Naive thymus-derived CD4-positive, alpha-beta T cell (primary cell): ENCODE measurements around the gene FGD2. TPM values are rescaled to one million over a fixed set of nuclear protein-coding genes. Genes with fewer than 3 reads are reported as not detected.
A peak's percentile ranks its signal among the peaks of the same experiment; 100 is the strongest.

Experiments
- ATAC-seq: fragments of 150-1000 bp; cut with Tn5 transposase; 2 replicates; pipeline ENCODE4 v1.10.0; 2021; ENCODE audit warnings: mild to moderate bottlenecking, moderate library complexity
- CTCF ChIA-PET: fragments of 350-600 bp; sonication (Branson Sonifier 250); formaldehyde crosslinking; loops from one replicate; lab custom pipeline; 2021; ENCODE audit warnings: antibody characterized with exemption; lab: Charles Lee
- POLR2A ChIA-PET: fragments of 350-600 bp; sonication (Branson Sonifier 250); formaldehyde crosslinking; loops from one replicate; lab custom pipeline; 2021; ENCODE audit warnings: antibody characterized with exemption, inconsistent platforms; lab: Charles Lee
- DNase-seq, 9 donors: peaks; one replicate each; pipeline versions ENCODE4 v3.0.0 to v3.0.0-alpha.2; 2020 to 2022; ENCODE audit warnings: mixed read lengths in 1 of 9
- H3K27ac ChIP-seq: one replicate; pipeline ENCODE4 v1.7.0; 2013; ENCODE audit warnings: mild to moderate bottlenecking, low read depth, low read length, moderate library complexity
- H3K27me3 ChIP-seq, 2 donors: one replicate each; pipeline ENCODE4 v1.7.0; 2013; ENCODE audit warnings: low read length in 2 of 2, mild to moderate bottlenecking in 2 of 2, moderate library complexity in 2 of 2; ENCODE audit not compliant: control insufficient read depth in 2 of 2, insufficient read depth in 2 of 2
- H3K36me3 ChIP-seq, 3 experiments: 1 replicate in 2 of 3; 2 replicates in 1 of 3; pipeline ENCODE4 v1.7.0; 2013; ENCODE audit warnings: low read length in 3 of 3, mild to moderate bottlenecking in 3 of 3, moderate library complexity in 1 of 3; ENCODE audit not compliant: insufficient read depth in 3 of 3, control insufficient read depth in 2 of 3
- H3K4me1 ChIP-seq, 2 donors: one replicate each; pipeline ENCODE4 v1.7.0; 2013; ENCODE audit warnings: low read length in 2 of 2, mild to moderate bottlenecking in 2 of 2, moderate library complexity in 1 of 2; ENCODE audit not compliant: control insufficient read depth in 2 of 2, insufficient read depth in 2 of 2
- H3K4me3 ChIP-seq: 2 replicates; pipeline ENCODE4 v1.7.0; 2013; ENCODE audit warnings: mild to moderate bottlenecking, low read length
- H3K9me3 ChIP-seq, 3 experiments: 1 replicate in 2 of 3; 2 replicates in 1 of 3; pipeline ENCODE4 v1.7.0; 2013; ENCODE audit warnings: low read length in 3 of 3; ENCODE audit not compliant: control insufficient read depth in 2 of 3
- H3K27ac Mint-ChIP-seq, 9 donors: one replicate each; pipeline ENCODE4 v1.8.0; 2020 to 2022; ENCODE audit warnings: mixed read lengths in 9 of 9, mild to moderate bottlenecking in 8 of 9, moderate library complexity in 5 of 9, inconsistent platforms in 2 of 9
- H3K27me3 Mint-ChIP-seq, 5 donors: one replicate each; pipeline ENCODE4 v1.8.0; 2021 to 2022; ENCODE audit warnings: mixed read lengths in 5 of 5, mild to moderate bottlenecking in 1 of 5
- H3K36me3 Mint-ChIP-seq, 5 donors: one replicate each; pipeline ENCODE4 v1.8.0; 2020 to 2022; ENCODE audit warnings: mixed read lengths in 5 of 5, mild to moderate bottlenecking in 3 of 5, inconsistent platforms in 1 of 5
- H3K4me1 Mint-ChIP-seq, 7 donors: one replicate each; pipeline ENCODE4 v1.8.0; 2020 to 2022; ENCODE audit warnings: mixed read lengths in 7 of 7, mild to moderate bottlenecking in 3 of 7, inconsistent platforms in 1 of 7
- H3K4me3 Mint-ChIP-seq, 10 donors: one replicate each; pipeline ENCODE4 v1.8.0; 2020 to 2022; ENCODE audit warnings: mild to moderate bottlenecking in 10 of 10, mixed read lengths in 10 of 10, moderate library complexity in 6 of 10, inconsistent platforms in 2 of 10
- H3K9me3 Mint-ChIP-seq, 11 donors: one replicate each; pipeline ENCODE4 v1.8.0; 2020 to 2022; ENCODE audit warnings: mixed read lengths in 11 of 11, mild to moderate bottlenecking in 4 of 11, inconsistent platforms in 1 of 11, moderate library complexity in 1 of 11
- intact Hi-C, 2 donors: fragments of 100-400 bp; cut with micrococcal nuclease; formaldehyde crosslinking; loops; one replicate each; pipeline ENCODE4 v1.15.1; 2023
- polyA plus RNA-seq, 2 donors: library from polyadenylated mRNA; unstranded; fragments of 300-500 nt; fragmentation: Illumina TruSeq; gene quantifications; one replicate each; pipeline ENCODE4 v1.2.3, GENCODE V29; 2021
- total RNA-seq, 6 experiments: library from RNA in 5 of 6; stranded (reverse) in 5 of 6; gene quantifications; 1 replicate in 5 of 6; 2 replicates in 1 of 6; pipeline ENCODE4 v1.2.3 and lab custom pipeline; 2021 to 2026

Gene FGD2
- total and polyA plus RNA-seq, 7 experiments from 2014 or later, result 0.25 to 71.9 (median 1.6) TPM

DNA sequence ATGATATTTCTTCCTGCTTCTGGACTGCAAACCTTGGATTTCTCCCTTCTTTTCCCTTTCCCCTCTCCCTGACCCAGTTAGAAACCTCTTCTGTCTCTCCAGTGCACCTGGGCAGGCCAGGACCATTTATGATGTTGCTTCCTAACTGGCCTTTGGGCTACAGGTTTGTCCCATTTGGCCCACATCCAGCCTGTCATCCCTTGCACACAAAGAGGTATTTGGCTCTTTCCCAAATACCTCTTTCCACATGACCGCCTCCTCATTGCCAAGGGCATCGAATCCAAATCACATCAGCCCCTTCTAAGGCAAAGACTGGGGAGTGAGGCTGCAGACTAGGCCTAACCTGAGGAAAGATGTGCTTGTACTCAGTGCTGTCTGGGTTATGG, 13.6 kb downstream of the FGD2 start:
- intact Hi-C loops, result loop anchor here (2.0 to 5.0 kb wide), 3 partner anchors 83 to 673 kb away; partner anchors contain the start of gene PPIL1 (in 1 of the 2)

DNA sequence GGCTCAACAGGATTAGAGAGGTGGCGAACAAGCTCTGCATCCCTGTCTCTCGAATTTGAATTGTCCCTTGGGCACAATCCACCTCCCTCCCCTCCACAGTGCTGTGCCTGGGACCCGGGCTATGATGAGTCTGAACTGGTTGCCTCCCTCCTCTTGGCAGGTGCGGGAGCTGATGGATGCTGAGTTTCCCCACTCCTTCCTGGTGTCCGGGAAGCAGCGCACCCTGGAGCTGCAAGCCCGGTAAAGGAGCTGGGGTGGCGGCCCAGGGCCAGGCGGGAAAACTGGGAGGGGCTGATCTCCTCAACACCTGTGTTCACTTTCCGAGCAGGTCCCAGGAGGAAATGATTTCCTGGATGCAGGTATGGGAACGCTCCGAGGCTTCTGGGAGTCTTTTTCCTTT, 14.9 kb downstream of the FGD2 start:
- intact Hi-C loops, result no loop called here
- peak overlapping the region in 5 of 9 donors; percentile 30 to 87 (median 69) for H3K27ac Mint-ChIP-seq
- POLR2A ChIA-PET, result interaction anchor here (1.5 to 14.9 kb wide), 4 partner anchors 30 to 189 kb away, joined by 3 to 276 read pairs (median 30); partner anchors contain the start of gene PIM1
- Histone ChIP-seq H3K9me3 (no peaks in the 10 kb centered on the region), H3K27ac (no peak overlapping the region), H3K36me3 (no peaks in the 10 kb centered on the region), H3K4me3 (no peak overlapping the region), H3K4me1 (peaks cover 28 to 32% of the 10 kb centered on the region in 2 donors), H3K27me3 (no peaks in the 10 kb centered on the region)
- H3K27me3 Mint-ChIP-seq, result no peaks in the 10 kb centered on the region
- H3K4me3 Mint-ChIP-seq, result no peak overlapping the region
- no peak for DNase-seq
- H3K9me3 Mint-ChIP-seq, result peaks cover 0 to 1% (median 0%) of the 10 kb centered on the region in 11 donors
- no peak for ATAC-seq
- CTCF ChIA-PET, result interaction anchor here (0.6 to 16.2 kb wide), 11 partner anchors 11 to 472 kb away, joined by 3 to 639 read pairs (median 10); partner anchors contain the start of genes C6orf89 and PIM1
- peaks cover 38 to 72% (median 47%) of the 10 kb centered on the region in 7 donors for H3K4me1 Mint-ChIP-seq
- peaks cover 0 to 4% (median 0%) of the 10 kb centered on the region in 5 donors for H3K36me3 Mint-ChIP-seq

More for the DNA sequence above, 13.6 kb downstream of the FGD2 start:
- Histone ChIP-seq H3K27me3 (no peaks in the 10 kb centered on the region), H3K27ac (peak overlapping the region; percentile 29), H3K36me3 (no peaks in the 10 kb centered on the region), H3K9me3 (no peaks in the 10 kb centered on the region), H3K4me3 (no peak overlapping the region), H3K4me1 (peaks cover 23 to 32% of the 10 kb centered on the region in 2 donors)
- Mint-ChIP-seq H3K9me3 (no peaks in the 10 kb centered on the region), H3K4me3 (no peak overlapping the region), H3K27me3 (no peaks in the 10 kb centered on the region), H3K36me3 (peaks cover 0 to 4% (median 0%) of the 10 kb centered on the region in 5 donors), H3K4me1 (peaks cover 36 to 61% (median 47%) of the 10 kb centered on the region in 7 donors), H3K27ac (peak overlapping the region; percentile 59 to 87 (median 78))
- POLR2A ChIA-PET, result interaction anchor here (0.7 to 14.9 kb wide), 7 partner anchors 32 to 194 kb away, joined by 3 to 276 read pairs (median 7); partner anchors contain the start of genes C6orf89, PIM1 and PPIL1
- DNase-seq (no peak), ATAC-seq (no peak)
- CTCF ChIA-PET, result interaction anchor here (0.6 to 16.2 kb wide), 27 partner anchors 9 to 307 kb away, joined by 3 to 639 read pairs (median 5); partner anchors contain the start of genes C6orf89 and PIM1

GRCh38 chr6:37020812-37021211, 15.4 kb downstream of the FGD2 start:
- Histone ChIP-seq H3K4me1 (peaks cover 28 to 32% of the 10 kb centered on the region in 2 donors), H3K9me3 (no peaks in the 10 kb centered on the region), H3K27ac (no peak overlapping the region), H3K4me3 (no peak overlapping the region), H3K36me3 (no peaks in the 10 kb centered on the region), H3K27me3 (no peaks in the 10 kb centered on the region)
- peaks cover 38 to 74% (median 47%) of the 10 kb centered on the region in 7 donors for H3K4me1 Mint-ChIP-seq
- intact Hi-C loops, result loop anchor here (1.0 kb wide), 2 partner anchors 30 to 151 kb away; no protein-coding TSS in a partner anchor
- H3K36me3 Mint-ChIP-seq, result peaks cover 0 to 4% (median 0%) of the 10 kb centered on the region in 5 donors
- peak overlapping the region in 2 of 10 donors; percentile 1 to 11 for H3K4me3 Mint-ChIP-seq
- peak overlapping the region in 4 of 9 donors; percentile 51 to 87 (median 74) for H3K27ac Mint-ChIP-seq
- ATAC-seq (no peak), DNase-seq (no peak)
- H3K27me3 Mint-ChIP-seq, result no peaks in the 10 kb centered on the region
- H3K9me3 Mint-ChIP-seq, result peaks cover 0 to 1% (median 0%) of the 10 kb centered on the region in 11 donors
- CTCF ChIA-PET, result interaction anchor here (0.5 to 16.2 kb wide), 16 partner anchors 11 to 297 kb away, joined by 3 to 639 read pairs (median 4); partner anchors contain the start of genes C6orf89 and PIM1
- POLR2A ChIA-PET, result interaction anchor here (1.3 to 14.9 kb wide), 5 partner anchors 26 to 189 kb away, joined by 3 to 276 read pairs (median 19); partner anchors contain the start of gene PIM1

DNA sequence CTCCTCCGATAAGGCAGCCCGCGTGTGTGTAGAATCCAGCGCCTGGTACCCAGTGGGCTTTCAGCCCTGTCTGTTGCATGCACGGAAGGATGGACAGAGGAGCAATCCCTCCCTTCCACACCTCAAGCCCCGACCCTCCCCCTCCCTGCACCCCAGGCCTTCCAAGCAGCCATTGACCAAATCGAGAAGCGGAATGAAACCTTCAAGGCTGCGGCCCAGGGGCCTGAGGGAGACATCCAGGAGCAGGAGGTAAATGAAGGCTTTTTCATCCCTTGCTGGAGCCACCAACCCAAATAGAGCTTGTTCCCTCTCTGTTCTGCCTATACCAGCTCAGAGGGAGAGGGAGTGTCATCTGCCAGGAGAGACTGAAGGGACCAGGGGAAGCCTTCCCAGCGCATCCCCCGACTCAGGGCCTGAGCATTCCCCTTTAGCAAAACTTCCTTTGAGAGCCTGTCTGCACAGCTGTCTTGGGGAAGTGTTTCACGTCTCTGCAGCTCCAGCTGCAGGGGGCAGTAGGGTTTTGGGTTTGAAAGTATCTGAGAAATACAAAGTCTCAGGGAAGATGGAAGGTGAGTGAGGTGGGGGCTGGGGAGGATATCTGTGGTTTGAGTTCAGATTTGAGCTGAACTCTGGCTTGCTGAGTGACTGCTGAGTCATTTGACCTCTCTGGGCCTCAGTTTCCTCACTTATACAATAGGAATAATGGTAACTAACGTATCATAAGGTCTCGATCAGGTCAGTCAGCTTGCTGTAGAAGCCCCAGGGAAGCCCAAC, 16.1 kb downstream of the FGD2 start:
- Histone ChIP-seq H3K9me3 (no peaks in the 10 kb centered on the region), H3K36me3 (no peaks in the 10 kb centered on the region), H3K27ac (no peak overlapping the region), H3K4me3 (no peak overlapping the region), H3K4me1 (peaks cover 28 to 32% of the 10 kb centered on the region in 2 donors), H3K27me3 (no peaks in the 10 kb centered on the region)
- no peaks in the 10 kb centered on the region for H3K27me3 Mint-ChIP-seq
- DNase-seq (peak; percentile 33 to 87 (median 75)), ATAC-seq (peak; percentile 55)
- peaks cover 39 to 81% (median 47%) of the 10 kb centered on the region in 7 donors for H3K4me1 Mint-ChIP-seq
- ChIA-PET POLR2A (interaction anchor here (0.6 to 14.9 kb wide), 7 partner anchors 19 to 188 kb away, joined by 3 to 276 read pairs (median 6); partner anchors contain the start of genes C6orf89 and PIM1), CTCF (interaction anchor here (0.5 to 16.2 kb wide), 22 partner anchors 9 to 670 kb away, joined by 3 to 639 read pairs (median 5); partner anchors contain the start of genes C6orf89 and PIM1)
- H3K9me3 Mint-ChIP-seq, result peaks cover 0 to 1% (median 0%) of the 10 kb centered on the region in 11 donors
- peaks cover 0 to 4% (median 0%) of the 10 kb centered on the region in 5 donors for H3K36me3 Mint-ChIP-seq
- intact Hi-C loops, result loop anchor here (1.0 kb wide), 2 partner anchors 30 to 151 kb away; no protein-coding TSS in a partner anchor
- peak overlapping the region; percentile 1 to 90 (median 61) for H3K27ac Mint-ChIP-seq
- H3K4me3 Mint-ChIP-seq, result peak overlapping the region in 6 of 10 donors; percentile 3 to 60 (median 11)

DNA sequence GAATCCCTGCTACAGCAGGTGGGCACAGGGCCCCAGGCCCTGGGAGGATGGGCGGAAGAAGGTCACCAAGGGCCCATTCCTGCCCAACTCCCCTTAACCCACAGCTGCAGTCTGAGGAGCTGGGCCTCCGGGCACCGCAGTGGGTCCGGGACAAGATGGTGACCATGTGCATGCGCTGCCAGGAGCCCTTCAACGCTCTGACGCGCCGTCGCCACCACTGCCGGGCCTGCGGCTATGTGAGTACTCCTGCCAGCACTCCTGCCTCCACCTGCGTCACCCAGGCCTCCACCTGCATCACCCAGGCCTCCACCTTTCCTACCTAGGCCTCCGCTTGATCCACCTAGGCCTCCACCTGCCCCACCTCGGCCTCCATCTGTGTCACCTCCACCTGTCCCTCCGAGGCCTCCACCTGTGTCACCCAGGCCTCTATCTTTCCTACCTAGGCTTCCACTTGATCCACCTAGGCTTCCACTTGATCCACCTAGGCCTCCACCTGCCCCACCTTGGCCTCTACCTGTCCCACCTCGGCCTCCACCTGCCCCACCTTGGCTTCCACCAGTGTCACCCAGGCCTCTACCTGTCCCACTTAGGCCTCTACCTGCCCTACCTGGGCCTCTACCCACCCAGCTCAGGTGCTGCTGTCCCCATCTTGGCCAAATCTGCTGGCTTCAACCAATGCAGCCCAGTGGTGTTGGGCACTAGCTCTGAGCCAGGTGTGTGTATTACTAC, 16.8 kb downstream of the FGD2 start:
- Mint-ChIP-seq H3K4me3 (peak overlapping the region in 4 of 10 donors; percentile 3 to 60 (median 34)), H3K27me3 (no peaks in the 10 kb centered on the region), H3K9me3 (peaks cover 0 to 1% (median 0%) of the 10 kb centered on the region in 11 donors), H3K4me1 (peaks cover 39 to 83% (median 47%) of the 10 kb centered on the region in 7 donors), H3K36me3 (peaks cover 0 to 4% (median 0%) of the 10 kb centered on the region in 5 donors), H3K27ac (peak overlapping the region in 8 of 9 donors; percentile 46 to 90 (median 78))
- Histone ChIP-seq H3K27me3 (no peaks in the 10 kb centered on the region), H3K36me3 (no peaks in the 10 kb centered on the region), H3K27ac (no peak overlapping the region), H3K4me1 (peaks cover 28 to 32% of the 10 kb centered on the region in 2 donors), H3K9me3 (no peaks in the 10 kb centered on the region), H3K4me3 (no peak overlapping the region)
- intact Hi-C loops, result no loop called here
- ChIA-PET CTCF (interaction anchor here (0.6 to 16.2 kb wide), 19 partner anchors 8 to 669 kb away, joined by 3 to 639 read pairs (median 5); partner anchors contain the start of genes C6orf89 and PIM1), POLR2A (interaction anchor here (0.6 to 14.9 kb wide), 7 partner anchors 24 to 187 kb away, joined by 3 to 276 read pairs (median 6); partner anchors contain the start of genes C6orf89 and PIM1)
- no peak for ATAC-seq
- DNase-seq, result no peak
